ENCODE data around the gene PRAMEF1. TPM values are rescaled to one million over a fixed set of nuclear protein-coding genes. Genes with fewer than 3 reads are reported as not detected.
"Not testable (repeated sequence)": the region's sequence is repeated elsewhere in the genome, so short reads cannot be mapped to it uniquely, and the experiment has no call there.

Gene PRAMEF1, protein sequence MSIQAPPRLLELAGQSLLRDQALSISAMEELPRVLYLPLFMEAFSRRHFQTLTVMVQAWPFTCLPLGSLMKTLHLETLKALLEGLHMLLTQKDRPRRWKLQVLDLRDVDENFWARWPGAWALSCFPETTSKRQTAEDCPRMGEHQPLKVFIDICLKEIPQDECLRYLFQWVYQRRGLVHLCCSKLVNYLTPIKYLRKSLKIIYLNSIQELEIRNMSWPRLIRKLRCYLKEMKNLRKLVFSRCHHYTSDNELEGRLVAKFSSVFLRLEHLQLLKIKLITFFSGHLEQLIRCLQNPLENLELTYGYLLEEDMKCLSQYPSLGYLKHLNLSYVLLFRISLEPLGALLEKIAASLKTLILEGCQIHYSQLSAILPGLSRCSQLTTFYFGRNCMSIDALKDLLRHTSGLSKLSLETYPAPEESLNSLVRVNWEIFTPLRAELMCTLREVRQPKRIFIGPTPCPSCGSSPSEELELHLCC
- not detected for total RNA-seq

DNA sequence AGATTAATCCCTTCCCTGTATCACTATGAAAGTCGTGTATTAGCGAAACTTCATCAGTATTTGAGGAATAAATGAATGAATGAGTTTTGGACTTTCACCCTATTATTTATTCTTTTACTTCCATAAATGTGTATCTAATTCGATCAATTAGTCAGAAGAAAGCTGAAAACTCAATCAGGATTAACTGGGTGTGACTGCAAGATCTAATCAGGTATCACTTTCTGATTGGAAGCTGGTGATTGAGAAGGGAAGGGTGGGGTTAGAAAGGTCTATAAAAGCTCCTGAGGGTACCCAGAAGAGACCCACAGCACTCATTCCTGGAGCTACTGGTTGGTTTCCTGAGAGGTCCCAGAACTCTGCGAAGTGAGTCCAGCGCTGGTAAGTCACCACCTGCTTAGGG, at the start of gene PRAMEF1:
TSS of gene PRAMEF1 (plus strand) at position 301 of the 400 bp plus-strand sequence. CDS start 1,831 bp downstream, outside the sequence.
- H3K27ac Mint-ChIP-seq; H3K36me3 Mint-ChIP-seq (ENCODE audit: low read depth); H3K4me1 Mint-ChIP-seq (ENCODE audit: low read depth); H3K9me3 Mint-ChIP-seq; H3K4me3 Mint-ChIP-seq; DNase-seq; CTCF ChIA-PET; H3K27me3 Mint-ChIP-seq (ENCODE audit: low read depth); intact Hi-C loops (cut with micrococcal nuclease): not testable (repeated sequence)

DNA sequence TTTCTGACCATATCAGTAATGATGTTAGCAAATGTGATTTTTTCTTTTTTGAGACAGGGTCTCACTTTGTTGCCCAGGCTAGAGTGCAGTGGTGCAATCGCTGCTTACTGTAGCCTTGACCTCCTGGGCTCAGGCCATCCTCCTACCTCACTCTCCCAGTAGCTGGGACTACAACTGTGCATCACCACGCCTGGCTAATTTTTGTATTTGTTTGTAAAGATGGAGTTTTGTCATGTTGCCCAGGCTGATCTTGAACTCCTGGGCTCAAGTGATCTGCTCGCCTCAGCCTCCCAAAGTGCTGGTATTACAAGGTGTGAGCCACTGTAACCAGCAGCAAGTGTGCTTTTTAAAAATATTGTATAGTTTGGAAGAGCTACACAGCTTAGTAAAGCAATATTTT, 49.3 kb upstream of the PRAMEF1 start:
- CTCF ChIA-PET: interaction anchor here (0.5 kb wide), 1 partner anchor 1950 kb away, joined by 4 read pairs; no protein-coding TSS in a partner anchor
- Mint-ChIP-seq H3K9me3 (peaks cover 4% of the 10 kb centered on the region), H3K4me3 (no peak overlapping the region), H3K36me3 (ENCODE audit: low read depth) (no peaks in the 10 kb centered on the region), H3K4me1 (ENCODE audit: low read depth) (no peaks in the 10 kb centered on the region), H3K27ac (no peak overlapping the region), H3K27me3 (ENCODE audit: low read depth) (peaks cover 31% of the 10 kb centered on the region)
- intact Hi-C loops (cut with micrococcal nuclease): no loop called here
- DNase-seq: no peak

DNA sequence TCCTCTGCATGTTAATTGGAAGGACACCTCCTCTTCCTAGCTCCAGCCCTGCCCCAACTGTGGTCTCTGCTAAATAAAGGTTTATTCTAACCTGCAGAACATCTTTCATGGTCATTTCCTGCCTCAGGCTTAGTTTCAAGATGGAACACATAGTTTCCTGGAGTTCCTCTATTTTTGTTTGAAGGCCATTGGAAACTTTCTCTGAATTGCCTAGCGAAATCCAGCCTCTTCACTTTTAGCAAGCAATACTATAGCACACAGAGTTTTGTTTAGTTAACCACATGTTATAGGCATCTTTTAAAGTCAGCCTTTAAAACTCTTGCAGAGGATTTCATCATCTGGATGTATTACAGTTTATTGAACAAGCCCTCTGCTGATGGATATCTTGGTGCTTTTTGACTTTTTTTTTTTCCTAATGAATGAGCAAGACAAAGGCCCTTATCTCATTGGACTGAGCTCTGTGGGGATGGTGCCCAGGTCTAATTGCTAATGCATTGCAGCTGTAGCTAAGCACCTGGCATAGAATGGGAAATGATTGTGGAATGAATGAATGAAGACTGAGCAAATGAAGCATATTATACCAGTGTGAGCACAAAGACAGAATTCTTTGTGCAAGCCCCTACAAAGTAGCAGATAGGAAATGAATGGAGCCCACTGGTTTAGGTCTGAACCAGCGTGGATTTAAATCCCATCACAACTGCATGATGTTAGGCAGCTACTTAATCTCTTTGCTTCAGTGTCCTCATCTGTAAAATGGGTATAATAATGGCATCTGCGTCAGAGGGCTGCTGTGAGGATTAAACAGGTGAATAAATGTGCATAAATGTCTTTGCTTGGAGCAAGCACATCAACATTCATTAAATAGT, 45.8 kb upstream of the PRAMEF1 start:
- no peaks in the 10 kb centered on the region for H3K4me1 Mint-ChIP-seq (ENCODE audit: low read depth)
- H3K9me3 Mint-ChIP-seq: peaks cover 15% of the 10 kb centered on the region
- peaks cover 3% of the 10 kb centered on the region for H3K36me3 Mint-ChIP-seq (ENCODE audit: low read depth)
- H3K27me3 Mint-ChIP-seq (ENCODE audit: low read depth): peaks cover 27% of the 10 kb centered on the region
- DNase-seq: no peak
- intact Hi-C loops (cut with micrococcal nuclease): no loop called here
- CTCF ChIA-PET: no interaction called here
- no peak overlapping the region for H3K27ac Mint-ChIP-seq
- no peak overlapping the region for H3K4me3 Mint-ChIP-seq

DNA sequence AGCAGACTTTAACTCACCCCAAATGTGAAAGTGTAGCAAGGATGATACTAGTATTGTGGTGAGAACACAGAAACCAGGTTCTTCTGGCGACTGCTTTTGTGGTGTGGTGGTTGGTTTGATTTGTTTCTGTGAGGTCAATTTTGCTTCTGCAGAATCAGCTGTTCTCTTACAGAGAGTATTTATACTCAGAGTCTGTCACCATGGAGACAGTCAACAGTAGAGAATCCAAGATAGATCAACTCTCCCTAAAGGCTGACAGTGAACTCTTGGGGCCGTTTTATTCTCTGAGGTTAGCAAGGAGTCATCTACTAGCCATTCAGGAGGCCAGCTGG, 45.2 kb upstream of the PRAMEF1 start, which contains the start of gene CFAP107:
TSS of gene CFAP107 (plus strand) at position 209 of the 332 bp plus-strand sequence. CDS start 231 bp downstream, outside the sequence.
- Mint-ChIP-seq H3K27ac (no peak within 1 kb of the TSS), H3K4me3 (no peak within 1 kb of the TSS), H3K36me3 (ENCODE audit: low read depth) (peaks cover 3% of the 10 kb centered on the region), H3K27me3 (ENCODE audit: low read depth) (peaks cover 29% of the 10 kb centered on the region), H3K9me3 (peaks cover 15% of the 10 kb centered on the region), H3K4me1 (ENCODE audit: low read depth) (no peaks in the 10 kb centered on the region)
- intact Hi-C loops (cut with micrococcal nuclease): no loop called here
- CTCF ChIA-PET: no interaction called here
- no peak for DNase-seq

DNA sequence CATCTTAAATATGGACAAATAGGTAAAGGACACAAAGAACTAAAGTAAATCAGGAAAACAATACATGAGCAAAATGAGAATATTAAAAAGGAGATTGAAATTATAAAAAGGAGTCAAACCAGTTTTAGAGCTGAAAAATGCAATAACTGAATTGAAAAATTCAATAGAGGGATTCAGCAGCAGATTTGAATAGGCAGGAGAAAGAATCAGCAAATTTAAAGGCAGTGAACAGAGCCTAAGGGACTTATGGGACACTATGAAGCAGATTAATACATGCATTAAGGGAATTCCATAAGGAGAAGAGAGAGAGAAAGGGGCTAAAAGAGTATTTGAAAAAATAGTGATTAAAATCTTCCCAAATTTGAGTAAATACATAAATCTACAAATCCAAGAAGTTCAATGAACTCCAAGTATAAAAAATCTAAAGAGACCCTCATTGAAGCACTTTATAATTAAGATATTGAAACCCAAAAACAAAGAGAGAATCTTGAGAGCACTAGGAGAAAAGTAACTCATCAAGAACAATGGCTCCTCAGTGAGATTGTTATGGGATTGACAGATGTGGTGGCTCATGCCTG, 42.3 kb upstream of the PRAMEF1 start:
- Mint-ChIP-seq H3K36me3 (ENCODE audit: low read depth) (peaks cover 3% of the 10 kb centered on the region), H3K4me1 (ENCODE audit: low read depth) (no peaks in the 10 kb centered on the region), H3K27ac (no peak overlapping the region), H3K27me3 (ENCODE audit: low read depth) (peaks cover 25% of the 10 kb centered on the region), H3K4me3 (no peak overlapping the region), H3K9me3 (peaks cover 15% of the 10 kb centered on the region)
- CTCF ChIA-PET: no interaction called here
- DNase-seq: no peak
- intact Hi-C loops (cut with micrococcal nuclease): no loop called here

DNA sequence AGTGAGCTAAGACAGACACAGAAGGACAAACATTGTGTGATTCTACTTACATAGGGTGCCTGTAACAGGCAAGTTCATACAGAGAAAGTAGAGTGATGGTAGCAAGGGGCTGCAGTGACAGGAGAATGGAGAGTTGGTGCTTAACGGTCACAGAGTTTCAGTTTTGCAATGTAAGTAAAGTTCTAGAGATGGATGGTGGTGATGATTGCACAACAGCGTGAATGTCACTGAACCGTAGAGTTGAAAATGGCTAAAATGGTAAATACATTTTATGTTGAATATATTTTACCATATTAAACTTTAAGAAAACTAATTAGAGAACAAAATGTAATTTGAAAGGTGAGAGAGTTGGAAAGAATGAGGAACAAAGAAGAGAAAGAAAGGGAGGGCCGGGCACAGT, 36.5 kb upstream of the PRAMEF1 start:
- peaks cover 8% of the 10 kb centered on the region for H3K27me3 Mint-ChIP-seq (ENCODE audit: low read depth)
- CTCF ChIA-PET: no interaction called here

DNA sequence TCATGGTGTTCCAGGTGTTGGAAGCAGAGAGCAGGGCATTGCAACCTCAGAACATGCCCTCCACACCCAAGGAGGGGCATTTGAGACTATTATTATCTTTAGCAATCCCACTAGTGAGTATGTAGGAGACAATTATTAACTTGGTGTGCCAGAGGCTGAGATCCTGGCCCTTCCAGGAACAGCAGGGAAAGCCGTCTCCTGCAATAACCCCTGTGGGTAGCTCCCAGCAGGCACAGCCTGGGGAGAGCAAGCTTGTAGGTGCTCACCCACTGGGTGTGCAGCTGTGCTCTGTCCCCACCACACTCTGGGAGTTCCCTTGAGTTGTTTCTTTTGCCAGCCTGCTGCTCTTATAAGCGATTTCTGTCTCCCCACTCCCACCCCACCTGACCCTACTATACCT, 34.9 kb upstream of the PRAMEF1 start:
- H3K9me3 Mint-ChIP-seq: no peaks in the 10 kb centered on the region
- no peaks in the 10 kb centered on the region for H3K36me3 Mint-ChIP-seq (ENCODE audit: low read depth)
- intact Hi-C loops (cut with micrococcal nuclease): no loop called here
- CTCF ChIA-PET: no interaction called here
- peaks cover 7% of the 10 kb centered on the region for H3K27me3 Mint-ChIP-seq (ENCODE audit: low read depth)
- no peak overlapping the region for H3K27ac Mint-ChIP-seq
- DNase-seq: no peak
- H3K4me3 Mint-ChIP-seq: no peak overlapping the region
- H3K4me1 Mint-ChIP-seq (ENCODE audit: low read depth): no peaks in the 10 kb centered on the region

More for the DNA sequence above, 36.5 kb upstream of the PRAMEF1 start:
- Mint-ChIP-seq H3K36me3 (ENCODE audit: low read depth) (no peaks in the 10 kb centered on the region), H3K9me3 (no peaks in the 10 kb centered on the region), H3K4me1 (ENCODE audit: low read depth) (no peaks in the 10 kb centered on the region), H3K4me3 (no peak overlapping the region), H3K27ac (no peak overlapping the region)
- intact Hi-C loops (cut with micrococcal nuclease): no loop called here
- no peak for DNase-seq

DNA sequence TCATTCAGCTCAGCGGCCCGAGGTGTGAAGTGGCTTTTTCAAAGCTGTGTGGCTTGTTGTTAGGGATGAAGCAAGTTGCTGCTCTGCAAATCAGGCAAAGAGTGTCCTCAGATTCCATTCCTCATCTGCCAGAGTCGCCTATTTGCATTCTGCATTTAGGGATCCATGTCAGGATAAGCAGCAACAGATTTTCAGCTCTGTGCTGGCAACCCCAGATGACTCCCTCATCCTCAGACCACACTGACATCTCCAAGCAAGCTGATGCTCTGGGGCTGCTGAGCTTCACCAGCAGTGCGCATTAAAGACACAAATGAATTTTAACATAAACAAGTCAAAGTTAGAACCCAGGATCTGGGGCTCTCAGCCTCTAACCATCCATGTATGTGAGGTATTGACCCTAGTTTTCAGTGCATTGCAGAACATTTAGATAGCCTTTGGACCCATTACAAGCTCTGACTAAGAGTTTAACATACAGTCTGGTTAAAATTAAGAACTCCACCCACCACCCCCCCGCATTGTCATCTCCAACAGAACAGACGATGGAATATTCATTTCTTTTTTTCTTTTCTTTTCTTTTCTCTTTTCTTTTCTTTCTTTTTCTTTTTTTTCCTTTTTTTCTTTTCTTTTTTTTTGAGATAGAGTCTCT, 34.3 kb upstream of the PRAMEF1 start:
- intact Hi-C loops (cut with micrococcal nuclease): no loop called here
- H3K27me3 Mint-ChIP-seq (ENCODE audit: low read depth): peaks cover 7% of the 10 kb centered on the region
- no peak for DNase-seq
- CTCF ChIA-PET: interaction anchor here (0.7 kb wide), 1 partner anchor 578 kb away, joined by 3 read pairs; no protein-coding TSS in a partner anchor
- H3K36me3 Mint-ChIP-seq (ENCODE audit: low read depth): no peaks in the 10 kb centered on the region
- H3K9me3 Mint-ChIP-seq: no peaks in the 10 kb centered on the region
- H3K4me1 Mint-ChIP-seq (ENCODE audit: low read depth): no peaks in the 10 kb centered on the region
- H3K27ac Mint-ChIP-seq: no peak overlapping the region
- no peak overlapping the region for H3K4me3 Mint-ChIP-seq

DNA sequence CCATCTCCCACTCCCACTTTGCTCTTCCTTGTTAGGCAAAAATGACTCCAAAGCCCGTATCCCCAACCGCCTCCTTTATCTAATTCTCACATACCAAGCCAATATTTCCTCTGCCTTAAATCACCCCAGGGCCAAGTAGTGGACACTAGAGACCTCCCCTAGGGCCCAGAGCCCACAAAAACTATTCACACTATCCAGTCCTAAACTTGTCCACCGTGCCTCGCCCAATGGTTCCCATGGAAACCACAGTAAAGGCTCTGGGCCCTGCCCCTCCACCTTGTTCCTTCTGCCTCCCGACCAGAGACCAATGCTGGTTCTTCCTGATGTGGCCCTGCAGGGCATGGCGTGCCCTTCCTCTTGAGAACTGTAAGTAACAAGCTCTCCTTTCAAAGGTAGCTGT, 33.4 kb upstream of the PRAMEF1 start:
- Mint-ChIP-seq H3K27ac (no peak overlapping the region), H3K9me3 (no peaks in the 10 kb centered on the region), H3K4me1 (ENCODE audit: low read depth) (no peaks in the 10 kb centered on the region), H3K27me3 (ENCODE audit: low read depth) (peaks cover 7% of the 10 kb centered on the region), H3K36me3 (ENCODE audit: low read depth) (no peaks in the 10 kb centered on the region), H3K4me3 (no peak overlapping the region)
- intact Hi-C loops (cut with micrococcal nuclease): no loop called here
- no peak for DNase-seq
- CTCF ChIA-PET: no interaction called here

DNA sequence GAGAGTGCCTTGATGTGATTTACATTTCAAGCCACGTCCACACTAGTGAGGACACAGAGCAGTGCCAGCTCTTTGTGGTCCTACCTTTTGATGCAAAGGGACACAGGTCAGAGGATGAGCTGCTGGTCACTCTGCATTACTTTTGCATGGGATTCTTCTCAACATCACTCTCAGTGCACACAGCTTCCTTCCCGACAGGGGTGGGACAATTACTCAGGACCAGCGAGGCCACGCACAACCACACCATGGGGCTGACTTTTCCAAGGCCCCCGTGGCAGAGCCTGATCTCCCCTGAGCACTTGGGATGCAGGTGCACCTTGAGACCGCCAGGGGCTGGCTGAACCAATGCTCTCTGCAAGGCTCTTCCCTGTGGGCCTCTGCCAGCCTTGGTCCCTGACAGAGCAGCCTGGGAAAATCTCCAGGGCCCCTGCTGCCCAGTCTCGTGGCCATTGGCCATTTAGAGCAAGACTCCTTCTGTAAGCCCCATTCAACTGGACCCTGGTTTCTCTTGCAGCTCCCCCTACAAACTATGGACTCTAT, 30.9 kb upstream of the PRAMEF1 start:
- H3K4me1 Mint-ChIP-seq (ENCODE audit: low read depth): no peaks in the 10 kb centered on the region
- no peak for DNase-seq
- H3K36me3 Mint-ChIP-seq (ENCODE audit: low read depth): no peaks in the 10 kb centered on the region
- intact Hi-C loops (cut with micrococcal nuclease): no loop called here
- H3K4me3 Mint-ChIP-seq: no peak overlapping the region
- H3K9me3 Mint-ChIP-seq: no peaks in the 10 kb centered on the region
- no peak overlapping the region for H3K27ac Mint-ChIP-seq
- CTCF ChIA-PET: no interaction called here
- peaks cover 7% of the 10 kb centered on the region for H3K27me3 Mint-ChIP-seq (ENCODE audit: low read depth)

DNA sequence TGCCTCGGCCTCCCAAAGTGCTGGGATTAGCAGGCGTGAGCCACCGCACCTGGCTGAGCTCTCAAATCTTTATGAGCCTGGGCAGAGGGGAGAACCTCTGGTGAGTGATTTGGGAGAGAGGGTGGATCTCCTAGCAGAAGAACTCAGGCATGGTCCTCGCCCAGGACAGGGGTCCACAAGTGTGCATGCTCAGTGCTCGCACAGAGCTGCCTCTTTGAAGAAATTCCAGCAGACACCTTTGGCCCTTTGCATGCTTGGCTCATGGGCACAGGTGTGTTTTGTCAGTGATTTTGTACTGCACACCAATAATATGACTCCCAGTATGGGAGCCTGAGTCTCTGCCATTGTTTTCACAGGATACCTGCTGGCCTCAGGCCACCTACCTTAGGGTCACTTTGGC, 29.4 kb upstream of the PRAMEF1 start:
- intact Hi-C loops (cut with micrococcal nuclease): no loop called here
- H3K4me3 Mint-ChIP-seq: no peak overlapping the region
- no peaks in the 10 kb centered on the region for H3K36me3 Mint-ChIP-seq (ENCODE audit: low read depth)
- H3K27me3 Mint-ChIP-seq (ENCODE audit: low read depth): peaks cover 7% of the 10 kb centered on the region
- CTCF ChIA-PET: no interaction called here
- no peak overlapping the region for H3K27ac Mint-ChIP-seq
- H3K4me1 Mint-ChIP-seq (ENCODE audit: low read depth): no peaks in the 10 kb centered on the region
- no peak for DNase-seq
- H3K9me3 Mint-ChIP-seq: no peaks in the 10 kb centered on the region

DNA sequence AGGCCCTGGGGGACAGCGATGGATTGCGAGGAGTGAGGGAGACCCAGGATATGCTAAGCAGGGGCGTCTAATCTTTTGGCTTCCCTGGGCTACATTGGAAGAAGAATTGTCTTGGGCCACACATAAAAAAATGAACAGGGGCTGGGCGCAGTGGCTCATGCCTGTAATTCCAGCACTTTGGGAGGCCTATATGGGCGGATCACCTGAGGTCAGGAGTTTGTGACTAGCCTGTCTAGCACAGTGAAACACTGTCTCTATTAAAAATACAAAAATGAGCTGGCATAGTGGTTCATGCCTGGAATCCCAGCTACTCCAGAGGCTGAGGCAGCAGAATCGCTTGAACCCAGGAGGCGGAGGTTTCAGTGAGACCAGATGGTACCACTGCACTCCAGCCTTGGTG, 28.4 kb upstream of the PRAMEF1 start:
- H3K4me3 Mint-ChIP-seq: no peak overlapping the region
- H3K36me3 Mint-ChIP-seq (ENCODE audit: low read depth): no peaks in the 10 kb centered on the region
- no peak for DNase-seq
- H3K9me3 Mint-ChIP-seq: no peaks in the 10 kb centered on the region
- H3K27me3 Mint-ChIP-seq (ENCODE audit: low read depth): peaks cover 10% of the 10 kb centered on the region
- CTCF ChIA-PET: no interaction called here
- H3K27ac Mint-ChIP-seq: no peak overlapping the region
- intact Hi-C loops (cut with micrococcal nuclease): no loop called here
- H3K4me1 Mint-ChIP-seq (ENCODE audit: low read depth): no peaks in the 10 kb centered on the region
